Endothelial cell (in vitro differentiated cells): ENCODE measurements around the gene WDR46. TPM values are rescaled to one million over a fixed set of nuclear protein-coding genes. Genes with fewer than 3 reads are reported as not detected.

Source experiments
- DNase-seq: peaks from one replicate; pipeline ENCODE4 v3.0.0; 2021; ENCODE audit warnings: low spot score
- H3K27ac Mint-ChIP-seq: one replicate; pipeline ENCODE4 v1.8.0; 2021; ENCODE audit warnings: mixed read lengths, inconsistent platforms; ENCODE audit not compliant: unreplicated experiment
- H3K27me3 Mint-ChIP-seq: one replicate; pipeline ENCODE4 v1.8.0; 2021; ENCODE audit warnings: mild to moderate bottlenecking, moderate library complexity, mixed read lengths, inconsistent platforms; ENCODE audit not compliant: unreplicated experiment
- H3K36me3 Mint-ChIP-seq: one replicate; pipeline ENCODE4 v1.8.0; 2021; ENCODE audit warnings: mild to moderate bottlenecking, low read depth, mixed read lengths, inconsistent platforms; ENCODE audit not compliant: unreplicated experiment
- H3K4me1 Mint-ChIP-seq: one replicate; pipeline ENCODE4 v1.8.0; 2021; ENCODE audit warnings: mild to moderate bottlenecking, mixed read lengths, inconsistent platforms; ENCODE audit not compliant: unreplicated experiment
- H3K4me3 Mint-ChIP-seq: one replicate; pipeline ENCODE4 v1.8.0; 2021; ENCODE audit warnings: mild to moderate bottlenecking, mixed read lengths, inconsistent platforms; ENCODE audit not compliant: unreplicated experiment
- H3K9me3 Mint-ChIP-seq: one replicate; pipeline ENCODE4 v1.8.0; 2021; ENCODE audit warnings: mixed read lengths, inconsistent platforms; ENCODE audit not compliant: unreplicated experiment
- total RNA-seq: library from RNA; stranded (reverse); fragmentation: NEBNext Ultra II Directional; extraction: Animal tissue kit (Norgen Biotek cat#: 25700); gene quantifications from one replicate; pipeline ENCODE4 v1.2.1, GENCODE V29; 2021; ENCODE audit not compliant: unreplicated experiment
- TF ChIP-seq, protein P1 (sequence below): fragments of 200-600 bp; sonication (generic); IDR thresholded peaks from one replicate; pipeline ENCODE4 v1.5.0; 2021; ENCODE audit warnings: antibody characterized with exemption; ENCODE audit not compliant: unreplicated experiment

The WDR46 gene
- total RNA-seq, 1 donor from 2014 or later, result 48.5 TPM

DNA sequence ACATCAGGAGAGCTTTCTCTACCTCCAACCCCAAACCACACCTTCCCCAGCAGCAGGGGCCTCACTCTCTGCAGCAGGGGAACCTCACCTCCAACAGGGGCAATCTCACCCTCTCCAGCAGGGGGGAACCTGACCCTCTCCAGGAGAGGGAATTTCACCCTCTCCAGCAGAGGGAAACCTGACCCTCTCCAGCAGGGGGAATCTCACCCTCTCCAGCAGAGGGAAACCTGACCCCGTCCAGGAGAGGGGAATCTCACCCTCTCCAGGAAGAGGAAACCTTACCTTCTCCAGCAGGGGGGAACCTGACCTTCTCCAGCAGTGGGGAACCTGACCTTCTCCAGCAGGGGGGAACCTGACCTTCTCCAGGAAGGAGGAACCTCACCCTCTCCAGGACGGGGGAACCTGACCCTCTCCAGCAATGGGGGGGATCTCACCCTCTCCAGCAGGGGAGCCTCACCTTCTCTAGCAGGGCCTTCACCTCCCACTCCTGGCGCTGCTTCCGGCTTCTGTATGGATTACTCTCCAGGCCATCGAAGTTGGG is 9.0 kb downstream of the WDR46 start:
- Mint-ChIP-seq H3K4me3 (no peak overlapping the region), H3K4me1 (peaks cover 14% of the 10 kb centered on the region), H3K27me3 (peaks cover 5% of the 10 kb centered on the region), H3K9me3 (no peaks in the 10 kb centered on the region), H3K36me3 (peaks cover 13% of the 10 kb centered on the region), H3K27ac (no peak overlapping the region)
- TF ChIP-seq, protein P1, sequence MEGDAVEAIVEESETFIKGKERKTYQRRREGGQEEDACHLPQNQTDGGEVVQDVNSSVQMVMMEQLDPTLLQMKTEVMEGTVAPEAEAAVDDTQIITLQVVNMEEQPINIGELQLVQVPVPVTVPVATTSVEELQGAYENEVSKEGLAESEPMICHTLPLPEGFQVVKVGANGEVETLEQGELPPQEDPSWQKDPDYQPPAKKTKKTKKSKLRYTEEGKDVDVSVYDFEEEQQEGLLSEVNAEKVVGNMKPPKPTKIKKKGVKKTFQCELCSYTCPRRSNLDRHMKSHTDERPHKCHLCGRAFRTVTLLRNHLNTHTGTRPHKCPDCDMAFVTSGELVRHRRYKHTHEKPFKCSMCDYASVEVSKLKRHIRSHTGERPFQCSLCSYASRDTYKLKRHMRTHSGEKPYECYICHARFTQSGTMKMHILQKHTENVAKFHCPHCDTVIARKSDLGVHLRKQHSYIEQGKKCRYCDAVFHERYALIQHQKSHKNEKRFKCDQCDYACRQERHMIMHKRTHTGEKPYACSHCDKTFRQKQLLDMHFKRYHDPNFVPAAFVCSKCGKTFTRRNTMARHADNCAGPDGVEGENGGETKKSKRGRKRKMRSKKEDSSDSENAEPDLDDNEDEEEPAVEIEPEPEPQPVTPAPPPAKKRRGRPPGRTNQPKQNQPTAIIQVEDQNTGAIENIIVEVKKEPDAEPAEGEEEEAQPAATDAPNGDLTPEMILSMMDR, result peak; percentile 76
- peak; percentile 71 for DNase-seq

DNA sequence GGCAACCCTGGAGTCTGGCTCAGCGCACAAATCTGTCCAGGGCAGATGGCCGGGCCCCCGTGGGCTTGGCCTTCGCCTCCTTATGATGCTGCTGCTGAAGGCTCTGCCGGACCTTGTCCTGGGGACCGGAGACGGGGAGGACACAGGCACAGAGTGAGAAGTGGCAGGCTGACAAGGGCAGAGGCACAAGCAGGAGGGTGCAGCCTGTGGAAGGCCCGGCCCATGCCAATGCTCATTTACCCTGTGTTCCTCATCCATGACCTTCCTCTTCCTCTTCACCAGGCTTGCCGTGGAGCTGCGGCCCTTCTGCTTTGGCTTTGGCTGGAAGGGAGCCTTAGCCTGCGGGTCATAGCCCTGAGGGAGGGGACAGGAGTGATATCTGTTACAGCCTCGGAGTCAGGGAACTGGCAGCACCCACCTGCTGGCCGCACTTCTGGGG is 9.8 kb downstream of the WDR46 start:
- no peak for DNase-seq
- Mint-ChIP-seq H3K27ac (no peak overlapping the region), H3K4me3 (peak overlapping the region; percentile 31), H3K9me3 (no peaks in the 10 kb centered on the region), H3K4me1 (peaks cover 21% of the 10 kb centered on the region), H3K36me3 (peaks cover 19% of the 10 kb centered on the region), H3K27me3 (peaks cover 5% of the 10 kb centered on the region)
- TF ChIP-seq, protein P1, result no peak

DNA sequence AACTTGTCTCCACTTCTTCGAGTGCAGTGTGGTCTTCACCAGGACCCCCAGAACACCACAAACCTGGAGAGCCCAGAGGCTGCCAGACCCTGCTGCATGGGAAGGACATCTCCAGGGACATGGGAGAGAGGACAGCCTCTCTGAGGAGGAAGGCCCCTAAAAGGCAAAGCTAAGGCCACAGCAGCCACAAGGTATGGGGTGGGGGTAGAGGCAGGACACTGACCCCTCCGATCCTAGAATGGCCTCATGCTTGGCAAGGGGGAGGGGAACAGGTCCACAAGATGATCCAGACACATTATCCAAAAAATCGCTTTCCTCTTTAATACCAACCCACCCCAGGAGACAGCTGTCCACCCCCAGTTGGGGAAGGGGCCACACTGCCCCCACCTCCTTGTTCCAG is 10.2 kb downstream of the WDR46 start:
- Mint-ChIP-seq H3K4me3 (peak overlapping the region; percentile 15), H3K36me3 (peaks cover 17% of the 10 kb centered on the region), H3K27ac (no peak overlapping the region), H3K9me3 (no peaks in the 10 kb centered on the region), H3K27me3 (peaks cover 5% of the 10 kb centered on the region), H3K4me1 (peaks cover 22% of the 10 kb centered on the region)
- TF ChIP-seq, protein P1, result no peak
- DNase-seq, result no peak

DNA sequence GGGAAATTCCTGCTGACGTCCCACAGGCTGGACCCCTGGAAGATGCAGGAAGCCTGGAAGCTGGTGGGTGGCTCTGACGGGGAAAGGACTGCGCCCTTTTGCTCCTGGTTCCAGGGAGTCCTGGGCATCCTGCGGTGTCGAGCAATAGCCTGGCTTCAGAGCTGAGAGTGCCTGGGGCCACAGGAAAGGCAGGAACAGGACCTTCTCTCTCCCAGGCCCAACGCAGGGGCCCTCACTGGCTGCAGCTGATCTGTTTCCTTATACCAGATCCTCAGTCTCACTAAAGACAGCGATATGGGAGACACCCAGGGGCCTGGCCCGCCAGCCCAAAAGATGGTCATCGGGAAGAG is 10.7 kb downstream of the WDR46 start:
- TF ChIP-seq, protein P1, result no peak
- H3K36me3 Mint-ChIP-seq, result peaks cover 17% of the 10 kb centered on the region
- peaks cover 5% of the 10 kb centered on the region for H3K27me3 Mint-ChIP-seq
- peaks cover 26% of the 10 kb centered on the region for H3K4me1 Mint-ChIP-seq
- no peak overlapping the region for H3K27ac Mint-ChIP-seq
- DNase-seq, result no peak
- H3K4me3 Mint-ChIP-seq, result peak overlapping the region; percentile 15
- no peaks in the 10 kb centered on the region for H3K9me3 Mint-ChIP-seq

DNA sequence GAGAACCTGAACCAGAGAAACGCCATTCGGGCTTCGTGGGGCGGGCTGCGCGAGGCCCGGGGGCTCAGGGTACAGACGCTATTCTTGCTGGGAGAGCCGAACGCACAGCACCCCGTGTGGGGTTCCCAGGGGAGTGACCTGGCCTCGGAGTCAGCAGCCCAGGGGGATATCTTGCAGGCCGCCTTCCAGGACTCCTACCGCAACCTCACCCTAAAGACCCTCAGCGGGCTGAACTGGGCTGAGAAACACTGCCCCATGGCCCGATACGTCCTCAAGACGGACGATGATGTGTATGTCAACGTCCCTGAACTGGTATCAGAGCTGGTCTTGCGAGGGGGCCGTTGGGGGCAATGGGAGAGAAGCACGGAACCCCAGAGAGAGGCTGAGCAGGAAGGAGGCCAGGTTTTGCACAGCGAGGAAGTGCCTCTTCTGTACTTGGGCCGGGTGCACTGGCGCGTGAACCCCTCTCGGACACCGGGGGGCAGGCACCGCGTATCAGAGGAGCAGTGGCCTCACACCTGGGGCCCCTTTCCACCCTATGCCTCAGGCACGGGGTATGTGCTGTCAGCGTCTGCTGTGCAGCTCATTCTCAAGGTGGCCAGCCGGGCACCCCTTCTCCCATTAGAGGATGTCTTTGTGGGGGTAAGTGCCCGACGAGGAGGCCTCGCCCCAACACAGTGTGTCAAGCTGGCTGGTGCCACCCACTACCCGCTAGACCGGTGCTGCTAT is 11.2 kb downstream of the WDR46 start:
- peak; percentile 25 for DNase-seq
- Mint-ChIP-seq H3K9me3 (no peaks in the 10 kb centered on the region), H3K4me1 (peaks cover 31% of the 10 kb centered on the region), H3K36me3 (peaks cover 19% of the 10 kb centered on the region), H3K27ac (peak overlapping the region; percentile 64), H3K4me3 (peak overlapping the region; percentile 91), H3K27me3 (peaks cover 5% of the 10 kb centered on the region)
- TF ChIP-seq, protein P1, result no peak
